Caco-2 (cell line): Measurements from ENCODE around the gene COL4A2. TPM values are rescaled to one million over a fixed set of nuclear protein-coding genes. Genes with fewer than 3 reads are reported as not detected.

Source experiments
- BruUV-seq: library from RNA; stranded (reverse); fragments of 400-500 nt; replicated peaks from 2 replicates; lab custom pipeline; 2021; lab: Mats Ljungman, UMichigan
- CTCF ChIA-PET: fragments of 300-600 bp; sonication (Branson Sonifier 250); formaldehyde crosslinking; loops from one replicate; lab custom pipeline; 2022; ENCODE audit warnings: antibody characterized with exemption; lab: Charles Lee
- POLR2A ChIA-PET: fragments of 300-600 bp; sonication (Branson Sonifier 250); formaldehyde crosslinking; loops from one replicate; lab custom pipeline; 2022; ENCODE audit warnings: antibody characterized with exemption; lab: Charles Lee
- DNase-seq, 2 experiments: peaks; one replicate each; pipeline versions ENCODE4 v3.0.0 to v3.0.0-alpha.2; 2020 to 2022
- H3K27me3 ChIP-seq: replicated peaks from 2 replicates; pipeline ENCODE4 v1.6.0; 2011; ENCODE audit warnings: low read length; ENCODE audit not compliant: control insufficient read depth, insufficient read depth
- H3K36me3 ChIP-seq: 2 replicates; pipeline ENCODE4 v1.5.1; 2011; ENCODE audit warnings: low read length; ENCODE audit not compliant: control insufficient read depth, insufficient read depth
- H3K4me1 ChIP-seq: fragments of 250-450 bp; sonication (Bioruptor Pico); 2 replicates; pipeline ENCODE4 v1.5.1; 2020; ENCODE audit warnings: mild to moderate bottlenecking
- H3K4me3 ChIP-seq: 2 replicates; pipeline ENCODE4 v1.5.1; 2011; ENCODE audit warnings: low read depth, mild to moderate bottlenecking, control low read depth, low read length
- H3K9me3 ChIP-seq: fragments of 250-450 bp; sonication (Bioruptor Pico); 2 replicates; pipeline ENCODE4 v1.5.1; 2020; ENCODE audit warnings: mild to moderate bottlenecking, moderate library complexity
- H3K27ac Mint-ChIP-seq: one replicate; pipeline ENCODE4 v1.8.0; 2022; ENCODE audit warnings: mixed read lengths; ENCODE audit not compliant: unreplicated experiment
- H3K27me3 Mint-ChIP-seq: one replicate; pipeline ENCODE4 v1.8.0; 2022; ENCODE audit warnings: mixed read lengths; ENCODE audit not compliant: insufficient read depth, unreplicated experiment
- H3K36me3 Mint-ChIP-seq: one replicate; pipeline ENCODE4 v1.8.0; 2022; ENCODE audit warnings: mild to moderate bottlenecking, mixed read lengths; ENCODE audit not compliant: insufficient read depth, unreplicated experiment
- H3K4me1 Mint-ChIP-seq: one replicate; pipeline ENCODE4 v1.8.0; 2022; ENCODE audit warnings: low read depth, mixed read lengths; ENCODE audit not compliant: unreplicated experiment
- H3K4me3 Mint-ChIP-seq: one replicate; pipeline ENCODE4 v1.8.0; 2022; ENCODE audit warnings: mild to moderate bottlenecking, moderate library complexity, mixed read lengths; ENCODE audit not compliant: unreplicated experiment
- H3K9me3 Mint-ChIP-seq: one replicate; pipeline ENCODE4 v1.8.0; 2022; ENCODE audit warnings: mixed read lengths; ENCODE audit not compliant: unreplicated experiment
- CTCF ChIP-seq, 2 experiments: fragments of 200-600 bp in 1 of 2; IDR thresholded peaks; 1 replicate in 1 of 2; 2 replicates in 1 of 2; pipeline versions ENCODE4 v1.5.1 to v1.8.0; 2011 to 2022; ENCODE audit warnings: antibody characterized with exemption in 1 of 2, control low read depth in 1 of 2, inconsistent platforms in 1 of 2, low read depth in 1 of 2, low read length in 1 of 2, mild to moderate bottlenecking in 1 of 2, moderate library complexity in 1 of 2; ENCODE audit not compliant: insufficient read depth in 1 of 2, severe bottlenecking in 1 of 2, unreplicated experiment in 1 of 2
- intact Hi-C: fragments of 100-400 bp; cut with micrococcal nuclease; formaldehyde crosslinking; loops from one replicate; pipeline ENCODE4 v1.10.0; 2022; ENCODE audit not compliant: unreplicated experiment
- total RNA-seq: library from RNA; stranded (reverse); gene quantifications from 2 replicates; pipeline ENCODE4 v1.2.3, GENCODE V29; 2022

Gene COL4A2
- total RNA-seq, 1 experiment from 2014 or later, result 19.2 TPM

- TF ChIP-seq CTCF (IDR thresholded peaks at IDR 0.05; ENCODE audit: insufficient read depth in 1 of 2, low read depth in 1 of 2, low read length in 1 of 2, severe bottlenecking in 1 of 2, unreplicated experiment in 1 of 2), result no peak
Observed at GRCh38 chr13:110541526-110541920, 234.4 kb downstream of the COL4A2 start.

GRCh38 chr13:110542169-110542796 is 235.2 kb downstream of the COL4A2 start:
- H3K4me1 Mint-ChIP-seq, result peaks cover 29% of the 10 kb centered on the region
- ChIA-PET POLR2A (interaction anchor here (1.9 kb wide), 1 partner anchor 35 kb away, joined by 4 read pairs; no protein-coding TSS in a partner anchor), CTCF (no interaction called here)
- H3K4me3 Mint-ChIP-seq, result no peak overlapping the region
- Histone ChIP-seq H3K27me3 (no peaks in the 10 kb centered on the region), H3K36me3 (peaks cover 5% of the 10 kb centered on the region), H3K4me1 (peaks cover 17% of the 10 kb centered on the region), H3K4me3 (no peak overlapping the region), H3K9me3 (peaks cover 7% of the 10 kb centered on the region; the same call in 1 of the 2 replicates)
- TF ChIP-seq CTCF (IDR thresholded peaks at IDR 0.05; ENCODE audit: insufficient read depth in 1 of 2, low read depth in 1 of 2, low read length in 1 of 2, severe bottlenecking in 1 of 2, unreplicated experiment in 1 of 2), result no peak
- BruUV-seq, result no TSS peak
- peaks cover 75% of the 10 kb centered on the region for H3K36me3 Mint-ChIP-seq
- H3K9me3 Mint-ChIP-seq, result no peaks in the 10 kb centered on the region
- H3K27ac Mint-ChIP-seq, result peak overlapping the region; percentile 78
- no peak for DNase-seq
- intact Hi-C loops, result no loop called here
- no peaks in the 10 kb centered on the region for H3K27me3 Mint-ChIP-seq

More at GRCh38 chr13:110541526-110541920, 234.4 kb downstream of the COL4A2 start:
- H3K36me3 ChIP-seq, result peaks cover 5% of the 10 kb centered on the region
- no peaks in the 10 kb centered on the region for H3K27me3 ChIP-seq
- H3K9me3 ChIP-seq, result peaks cover 7% of the 10 kb centered on the region; the same call in 1 of the 2 replicates
- H3K9me3 Mint-ChIP-seq, result no peaks in the 10 kb centered on the region
- ChIA-PET POLR2A (interaction anchor here (0.6 to 1.9 kb wide), 3 partner anchors 20 to 100 kb away, joined by 3 to 9 read pairs (median 4); partner anchors contain the start of gene RAB20), CTCF (interaction anchor here (0.6 to 1.6 kb wide), 3 partner anchors 18 to 267 kb away, joined by 3 read pairs; no protein-coding TSS in a partner anchor)
- H3K4me3 Mint-ChIP-seq, result peak overlapping the region; percentile 7
- peaks cover 70% of the 10 kb centered on the region for H3K36me3 Mint-ChIP-seq
- no peak for DNase-seq
- no TSS peak for BruUV-seq
- no peak overlapping the region for H3K4me3 ChIP-seq
- H3K4me1 ChIP-seq, result peaks cover 17% of the 10 kb centered on the region
- no peaks in the 10 kb centered on the region for H3K27me3 Mint-ChIP-seq
- intact Hi-C loops, result loop anchor here (2.0 kb wide), 1 partner anchor 19 kb away; the partner anchor contains the start of gene RAB20
- H3K27ac Mint-ChIP-seq, result peak overlapping the region; percentile 63
- H3K4me1 Mint-ChIP-seq, result peaks cover 29% of the 10 kb centered on the region

GRCh38 chr13:110546378-110546777 is 239.3 kb downstream of the COL4A2 start:
- POLR2A ChIA-PET, result no interaction called here

More at GRCh38 chr13:110546378-110546777, 239.3 kb downstream of the COL4A2 start:
- no peak for DNase-seq
- intact Hi-C loops, result no loop called here
- CTCF ChIA-PET, result interaction anchor here (0.7 kb wide), 1 partner anchor 137 kb away, joined by 4 read pairs; no protein-coding TSS in a partner anchor
- Mint-ChIP-seq H3K4me3 (no peak overlapping the region), H3K27ac (no peak overlapping the region), H3K4me1 (peaks cover 27% of the 10 kb centered on the region), H3K27me3 (no peaks in the 10 kb centered on the region), H3K9me3 (no peaks in the 10 kb centered on the region), H3K36me3 (peaks cover 73% of the 10 kb centered on the region)
- TF ChIP-seq CTCF (IDR thresholded peaks at IDR 0.05; ENCODE audit: insufficient read depth in 1 of 2, low read depth in 1 of 2, low read length in 1 of 2, severe bottlenecking in 1 of 2, unreplicated experiment in 1 of 2), result no peak
- H3K36me3 ChIP-seq, result peaks cover 10% of the 10 kb centered on the region
- H3K27me3 ChIP-seq, result no peaks in the 10 kb centered on the region
- BruUV-seq, result no TSS peak
- peaks cover 10% of the 10 kb centered on the region for H3K4me1 ChIP-seq
- H3K9me3 ChIP-seq, result peaks cover 7% of the 10 kb centered on the region; the same call in 1 of the 2 replicates
- H3K4me3 ChIP-seq, result no peak overlapping the region
